Measurements from ENCODE around the gene IL13. TPM values are rescaled to one million over a fixed set of nuclear protein-coding genes. Genes with fewer than 3 reads are reported as not detected.
A peak's percentile ranks its signal among the peaks of the same experiment; 100 is the strongest.

IL13 gene
- total RNA-seq, 1 experiment from 2014 or later: not detected

DNA sequence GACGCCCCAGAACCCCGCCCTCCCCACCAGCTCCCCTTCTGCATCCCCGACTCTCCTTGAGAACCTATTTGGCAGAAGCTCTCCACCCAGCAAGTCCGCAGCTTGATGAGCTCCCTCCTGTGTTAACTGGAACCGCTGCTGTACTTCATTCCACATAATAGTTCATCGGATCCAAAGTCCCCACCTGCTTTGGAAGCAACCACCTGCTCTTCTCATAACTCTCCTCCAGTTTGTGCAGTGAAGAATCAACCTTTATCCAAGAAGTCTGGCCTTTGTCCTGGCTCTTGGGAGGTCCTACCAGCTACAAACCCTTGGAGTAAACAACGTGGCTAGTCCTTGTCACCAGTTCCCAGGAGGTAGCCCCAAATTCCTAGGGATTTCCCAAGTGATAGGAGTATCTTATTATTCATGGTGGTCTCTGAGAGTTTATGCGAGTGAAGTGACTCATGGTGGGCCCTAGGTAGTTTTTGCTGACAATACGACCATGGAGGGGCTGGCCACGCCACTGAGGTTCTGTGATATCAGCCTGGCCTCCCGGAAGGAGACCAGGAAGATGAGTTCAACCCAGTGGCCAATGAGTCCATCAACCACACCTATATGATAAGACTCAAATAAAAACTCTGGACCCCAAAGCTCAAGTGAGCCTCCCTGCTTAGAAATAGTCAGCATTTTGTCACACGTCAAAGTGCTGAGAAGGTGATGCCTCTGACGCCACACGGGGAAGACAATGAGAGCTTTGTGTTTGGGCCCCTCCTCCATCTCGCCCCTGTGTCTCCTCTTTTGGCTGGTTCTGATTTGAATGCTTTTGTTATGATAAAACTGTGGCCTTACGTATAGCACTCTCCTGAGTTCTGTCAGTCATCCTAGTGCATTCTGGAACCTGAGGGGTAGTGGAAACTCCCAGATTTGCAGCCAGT is 12.3 kb downstream of the IL13 start:
- no peak for DNase-seq (ENCODE audit: low spot score)

DNA sequence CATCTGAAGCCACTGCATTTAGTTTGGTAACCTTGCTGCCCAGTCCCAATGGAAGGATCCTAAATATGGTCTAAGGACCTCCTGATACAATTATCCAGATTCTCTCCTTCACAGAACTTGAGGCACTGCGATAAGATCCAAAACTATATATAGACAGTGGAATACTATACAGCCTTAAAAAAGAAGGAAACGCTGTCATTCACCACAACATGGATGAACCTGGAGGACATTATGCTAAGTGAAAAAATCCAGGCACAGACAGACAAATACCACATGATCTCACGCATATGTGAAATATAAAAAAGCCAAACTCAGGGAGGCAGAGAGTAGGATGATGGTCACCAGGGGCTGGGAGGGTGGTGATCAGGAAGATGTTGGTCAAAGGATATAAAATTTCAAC is 13.0 kb downstream of the IL13 start:
- no peak for DNase-seq (ENCODE audit: low spot score)

DNA sequence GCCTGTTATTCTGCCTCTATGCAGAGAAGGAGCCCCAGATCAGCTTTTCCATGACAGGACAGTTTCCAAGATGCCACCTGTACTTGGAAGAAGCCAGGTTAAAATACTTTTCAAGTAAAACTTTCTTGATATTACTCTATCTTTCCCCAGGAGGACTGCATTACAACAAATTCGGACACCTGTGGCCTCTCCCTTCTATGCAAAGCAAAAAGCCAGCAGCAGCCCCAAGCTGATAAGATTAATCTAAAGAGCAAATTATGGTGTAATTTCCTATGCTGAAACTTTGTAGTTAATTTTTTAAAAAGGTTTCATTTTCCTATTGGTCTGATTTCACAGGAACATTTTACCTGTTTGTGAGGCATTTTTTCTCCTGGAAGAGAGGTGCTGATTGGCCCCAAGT is 15.5 kb downstream of the IL13 start:
- DNase-seq (ENCODE audit: low spot score): no peak

DNA sequence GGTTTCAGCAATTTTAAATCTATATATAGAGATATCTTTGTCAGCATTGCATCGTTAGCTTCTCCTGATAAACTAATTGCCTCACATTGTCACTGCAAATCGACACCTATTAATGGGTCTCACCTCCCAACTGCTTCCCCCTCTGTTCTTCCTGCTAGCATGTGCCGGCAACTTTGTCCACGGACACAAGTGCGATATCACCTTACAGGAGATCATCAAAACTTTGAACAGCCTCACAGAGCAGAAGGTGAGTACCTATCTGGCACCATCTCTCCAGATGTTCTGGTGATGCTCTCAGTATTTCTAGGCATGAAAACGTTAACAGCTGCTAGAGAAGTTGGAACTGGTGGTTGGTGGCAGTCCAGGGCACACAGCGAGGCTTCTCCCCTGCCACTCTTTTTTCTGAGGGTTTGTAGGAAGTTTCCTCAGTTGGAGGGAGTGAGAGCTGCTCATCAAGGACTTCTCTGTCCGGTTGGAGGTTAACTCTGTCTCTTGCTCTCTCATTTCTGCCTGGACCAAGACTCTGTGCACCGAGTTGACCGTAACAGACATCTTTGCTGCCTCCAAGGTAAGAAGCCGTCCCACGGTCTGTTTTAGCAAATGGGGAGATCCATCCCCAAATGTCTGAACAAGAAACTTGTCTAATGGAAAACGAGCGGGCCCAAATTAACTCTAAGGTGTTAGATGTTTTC is 16.1 kb downstream of the IL13 start, which contains the start of gene IL4:
TSS of gene IL4 (plus strand) at position 51 of the 692 bp plus-strand sequence. CDS start at position 113, 62 bp downstream.
- DNase-seq (ENCODE audit: low spot score): no peak

DNA sequence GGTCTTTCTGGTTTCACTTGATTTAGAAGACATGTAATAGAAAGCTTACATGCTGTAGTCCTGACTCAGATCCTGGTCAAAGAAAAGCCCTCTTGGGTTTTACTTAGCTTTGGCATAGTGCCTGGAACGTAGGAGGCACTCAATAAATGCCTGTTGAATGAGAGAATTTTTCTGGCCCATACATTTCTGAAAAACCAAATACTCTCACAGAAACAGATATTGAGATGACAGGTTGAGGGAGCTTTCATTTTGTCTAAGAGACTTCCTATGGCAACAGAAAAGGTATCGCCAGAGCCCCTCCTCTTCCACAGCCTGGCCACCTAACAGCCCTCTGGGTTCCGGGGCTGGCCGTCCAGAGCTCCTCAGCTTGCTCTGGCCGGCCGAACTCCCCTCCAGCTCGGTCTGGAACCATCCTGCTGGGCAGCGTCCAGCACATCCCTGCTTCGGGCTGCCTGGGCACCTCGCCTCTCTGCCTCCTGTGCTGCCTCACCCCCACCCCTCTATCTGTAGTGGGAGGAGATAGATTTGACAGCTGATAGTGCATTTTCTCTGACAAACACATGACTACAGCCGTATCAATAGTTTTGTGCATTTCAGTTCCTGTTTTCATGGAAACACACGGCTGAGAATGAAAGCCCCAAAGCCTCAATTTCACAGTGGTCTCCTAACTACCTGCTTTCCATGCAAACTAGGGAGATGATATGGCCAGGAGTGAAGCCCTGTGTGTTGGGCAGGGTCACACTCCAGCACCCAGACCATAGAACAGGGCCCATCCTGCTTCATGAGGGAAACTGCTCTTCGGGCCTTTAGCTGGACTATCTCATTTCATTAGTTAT is 16.9 kb downstream of the IL13 start:
- DNase-seq (ENCODE audit: low spot score): peak; percentile 81

DNA sequence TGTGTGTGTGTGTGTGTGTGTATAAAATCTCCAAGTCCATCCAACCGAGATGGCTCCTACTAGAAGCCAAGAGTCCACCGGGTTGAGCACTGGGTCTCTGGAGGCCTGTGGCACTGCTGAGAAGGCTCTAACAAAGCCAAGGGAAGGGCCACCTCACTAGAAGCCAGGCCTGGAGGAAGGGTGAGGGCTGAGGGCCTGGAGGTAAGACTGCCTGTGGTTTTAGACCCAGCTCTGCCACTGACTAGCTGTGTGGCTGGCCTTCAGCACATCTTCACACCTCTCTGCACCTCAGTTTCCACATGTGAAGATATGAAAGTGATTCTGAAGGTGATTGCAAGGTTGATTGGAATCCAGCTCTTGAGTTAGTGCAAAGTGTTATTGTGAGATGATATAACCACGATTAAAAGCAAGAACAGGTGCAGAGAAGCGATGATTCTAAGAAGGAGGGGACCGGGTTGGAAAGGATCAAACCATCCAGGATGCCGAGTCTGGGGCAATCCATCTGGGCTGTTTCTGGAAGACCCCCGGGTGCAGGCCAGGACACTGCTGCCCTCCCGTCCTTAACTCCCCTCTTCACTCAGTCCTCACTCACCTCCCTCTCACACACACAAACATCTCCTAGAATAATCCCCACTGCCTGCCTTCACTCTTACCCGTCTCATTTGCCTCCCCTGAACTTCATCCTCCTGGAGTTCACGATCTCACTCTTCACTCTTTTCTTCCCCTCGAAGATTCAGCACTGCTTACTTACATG is 18.1 kb downstream of the IL13 start:
- DNase-seq (ENCODE audit: low spot score): no peak

DNA sequence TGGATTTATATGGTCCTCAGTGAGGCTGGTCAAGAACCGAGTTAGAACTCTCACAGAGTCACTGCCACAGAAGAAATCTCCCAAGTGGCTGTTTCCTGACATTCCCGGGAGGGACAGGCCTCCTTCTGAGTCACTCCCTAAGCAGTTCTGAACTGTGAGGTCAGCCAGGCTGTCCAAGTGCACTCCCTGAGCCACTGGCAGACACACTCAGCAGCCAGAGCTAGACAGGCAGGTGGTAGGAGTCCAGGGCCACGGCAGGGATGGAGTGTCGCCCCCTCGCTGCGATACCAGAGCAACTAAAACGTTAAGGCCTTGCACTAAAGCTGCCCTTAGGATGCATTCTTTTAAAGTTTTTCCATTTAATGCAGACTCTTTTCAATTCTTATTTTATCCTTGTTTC is 19.2 kb downstream of the IL13 start:
- peak; percentile 97 for DNase-seq (ENCODE audit: low spot score)

DNA sequence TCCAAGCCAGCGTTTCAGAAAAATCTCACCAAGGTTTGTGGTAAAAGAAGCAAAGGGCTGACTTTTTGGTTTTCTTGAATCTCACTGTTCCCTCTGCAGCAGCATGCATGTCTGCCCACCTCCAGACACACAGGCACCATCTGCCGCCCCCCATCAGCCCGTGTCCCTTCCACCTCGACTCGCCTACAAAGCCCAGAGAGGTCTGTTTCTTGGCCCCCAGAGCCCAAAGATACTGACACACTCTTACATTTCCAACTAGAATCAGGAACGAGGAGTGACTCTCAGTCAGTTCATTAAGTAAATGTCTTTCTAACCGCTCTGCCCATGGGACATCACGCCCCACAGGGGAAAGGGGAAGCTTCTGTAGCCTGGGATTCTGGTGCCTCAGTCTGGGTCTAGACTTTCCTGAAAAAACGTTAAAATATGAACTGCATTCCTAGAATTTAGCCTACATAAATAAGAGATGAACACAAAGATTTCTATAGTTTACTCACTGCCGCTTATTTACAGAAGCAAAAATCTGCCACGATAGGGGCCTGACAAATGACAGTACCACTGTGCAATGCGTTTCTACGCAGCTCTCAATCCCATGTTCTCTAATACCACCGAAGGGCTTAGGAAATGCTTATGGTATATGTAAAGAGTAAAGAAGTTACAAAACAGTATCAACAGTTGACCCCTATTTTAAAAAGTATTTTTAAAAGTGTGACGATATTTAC is 19.9 kb downstream of the IL13 start:
- DNase-seq (ENCODE audit: low spot score): no peak

DNA sequence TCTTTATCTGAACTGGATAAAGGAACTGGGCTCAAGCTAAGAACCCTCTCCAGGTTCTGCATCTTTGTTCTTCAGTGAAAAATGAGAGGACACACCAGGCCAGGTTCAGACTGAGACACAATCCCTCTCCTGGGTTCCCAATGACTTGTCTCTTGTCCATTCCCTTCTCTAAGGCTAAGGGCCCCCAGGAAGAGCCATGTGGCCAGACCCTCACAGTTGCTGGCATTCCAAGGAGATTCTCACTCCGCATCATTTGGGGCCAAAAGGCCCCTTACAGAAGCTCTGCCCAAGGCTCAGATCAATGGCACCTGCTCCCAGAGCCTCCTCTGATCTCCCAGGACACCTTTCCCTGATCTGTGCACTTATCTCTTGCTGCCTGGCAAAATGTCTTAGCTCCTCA is 20.8 kb downstream of the IL13 start:
- DNase-seq (ENCODE audit: low spot score): no peak

DNA sequence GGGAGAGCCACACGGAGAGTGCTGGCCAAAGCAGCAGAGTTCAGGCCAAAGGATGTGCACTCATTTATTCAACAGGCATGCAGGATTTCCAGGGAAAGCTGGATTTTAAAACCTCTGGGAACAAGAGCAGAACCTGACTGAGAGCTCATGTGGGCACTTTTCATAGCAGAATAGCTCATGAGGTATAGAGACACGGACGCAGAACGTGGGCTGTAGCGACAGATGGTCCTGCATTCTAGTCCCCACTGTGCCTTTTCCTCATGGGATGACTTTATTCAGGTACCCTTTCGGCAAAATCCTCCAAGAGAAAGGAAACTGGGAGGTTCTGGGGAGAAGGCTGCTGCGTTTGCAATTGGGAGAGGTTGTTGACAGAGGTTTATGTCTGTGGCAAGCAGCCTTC is 21.2 kb downstream of the IL13 start:
- DNase-seq (ENCODE audit: low spot score): no peak

DNA sequence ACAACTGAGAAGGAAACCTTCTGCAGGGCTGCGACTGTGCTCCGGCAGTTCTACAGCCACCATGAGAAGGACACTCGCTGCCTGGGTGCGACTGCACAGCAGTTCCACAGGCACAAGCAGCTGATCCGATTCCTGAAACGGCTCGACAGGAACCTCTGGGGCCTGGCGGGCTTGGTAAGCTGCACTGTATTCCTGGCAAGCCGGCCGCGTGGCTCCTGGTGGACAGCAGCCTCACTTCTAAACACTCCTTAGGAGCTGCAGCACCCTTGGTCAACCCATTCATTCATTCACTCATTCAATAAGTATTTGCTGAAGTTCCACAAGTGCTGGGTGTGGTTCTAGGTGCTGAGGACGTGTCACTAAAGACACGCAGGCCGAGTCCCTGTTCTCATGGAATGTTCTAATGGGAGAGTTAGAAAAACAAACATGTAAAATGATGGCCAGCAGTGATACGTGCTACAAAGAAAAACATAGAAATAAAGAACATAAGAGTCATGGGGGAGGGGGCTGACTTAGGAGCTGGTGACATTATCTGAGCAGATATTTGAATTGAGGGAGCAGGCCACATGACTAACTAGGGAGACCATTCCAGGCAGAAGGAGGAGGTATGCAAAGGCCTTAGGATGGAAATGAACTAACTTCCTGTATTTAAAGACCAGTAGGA is 21.9 kb downstream of the IL13 start:
- no peak for DNase-seq (ENCODE audit: low spot score)

DNA sequence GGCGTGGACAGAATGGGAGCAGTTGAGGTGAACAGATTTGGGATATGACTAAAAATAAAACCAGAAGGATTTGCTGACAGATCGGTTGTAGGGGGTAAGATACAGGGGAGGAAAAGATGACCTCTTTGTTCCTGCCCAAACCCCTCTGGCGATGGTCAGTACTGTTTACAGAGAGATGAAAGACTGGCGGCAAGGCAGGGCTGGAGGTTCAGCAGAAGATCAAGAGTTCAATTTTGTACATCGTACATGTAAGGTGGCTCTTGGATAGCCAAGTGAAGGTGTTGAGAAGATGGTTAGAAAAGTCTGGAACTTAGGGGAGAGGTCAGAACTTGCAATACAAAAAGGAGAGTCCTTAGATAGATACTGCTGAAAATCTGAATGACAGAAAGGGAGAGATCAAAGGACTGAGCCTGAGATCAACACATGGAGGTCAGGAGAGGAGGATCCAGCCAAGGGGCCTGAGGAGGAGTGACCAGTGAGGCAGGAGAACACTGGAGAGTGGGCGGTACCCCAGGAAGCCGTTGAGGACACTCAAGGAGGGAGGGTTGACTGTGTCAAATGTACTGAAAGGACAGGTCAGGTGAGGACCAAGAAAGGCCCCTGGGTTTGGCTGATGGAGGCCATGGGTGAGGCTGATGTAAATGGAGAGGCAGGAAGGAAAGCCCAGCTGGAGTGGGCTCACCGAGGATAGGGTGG is 23.0 kb downstream of the IL13 start:
- no peak for DNase-seq (ENCODE audit: low spot score)

DNA sequence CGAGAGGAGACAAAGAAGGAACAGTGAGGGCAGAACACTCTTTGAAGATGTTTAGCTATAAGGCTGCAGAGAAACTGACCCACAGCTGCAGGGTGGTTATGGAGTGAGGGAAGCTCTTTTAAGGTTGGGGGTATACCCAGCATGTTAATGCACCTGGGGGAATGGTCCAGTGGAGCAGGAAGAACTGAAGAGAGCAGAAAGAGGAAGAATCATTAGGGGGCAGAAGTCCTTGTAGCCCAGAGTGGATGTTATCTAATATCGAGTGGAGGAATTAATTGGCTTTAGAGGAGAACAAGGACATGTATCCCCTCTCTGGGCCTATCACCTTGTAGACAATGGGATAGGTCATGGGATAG is 23.5 kb downstream of the IL13 start:
- DNase-seq (ENCODE audit: low spot score): no peak

DNA sequence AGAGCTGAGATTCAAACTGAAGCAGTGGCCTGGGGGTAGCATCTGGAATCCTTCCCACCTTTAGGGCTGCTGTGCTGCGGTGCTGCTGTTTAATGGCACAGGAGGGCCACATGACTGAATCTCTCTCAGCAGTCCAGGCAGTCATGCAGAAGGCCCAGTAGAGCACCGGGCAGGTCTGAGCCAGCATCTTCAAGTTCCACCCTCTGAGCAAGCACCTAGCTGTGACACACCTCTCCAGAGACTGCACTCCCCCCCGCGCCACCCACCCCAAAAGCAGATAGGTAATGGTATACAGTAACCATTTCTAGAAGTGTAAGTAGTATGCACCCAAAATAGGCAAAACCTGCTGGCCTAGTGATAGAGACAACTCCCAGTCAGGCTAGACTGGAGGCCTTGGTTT is 24.0 kb downstream of the IL13 start:
- DNase-seq (ENCODE audit: low spot score): no peak

DNA sequence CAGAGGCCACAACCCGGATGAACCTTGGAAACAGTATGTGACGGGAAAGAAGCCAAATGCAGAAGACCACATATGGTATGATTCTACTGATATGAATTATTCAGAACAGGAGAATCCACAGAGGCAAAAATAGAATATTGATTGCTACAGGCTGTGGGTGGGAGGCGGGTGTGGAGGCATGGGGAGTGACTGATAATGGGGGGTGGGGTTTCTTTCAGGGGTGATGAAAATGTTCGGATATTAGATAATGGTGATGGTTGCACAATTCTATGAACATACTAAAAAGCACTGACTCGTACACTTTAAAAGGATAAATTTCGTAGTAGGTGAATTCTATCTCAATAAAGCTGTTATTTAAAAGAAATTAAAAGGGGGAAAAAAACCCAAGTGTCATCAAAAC is 26.5 kb downstream of the IL13 start:
- no peak for DNase-seq (ENCODE audit: low spot score)

DNA sequence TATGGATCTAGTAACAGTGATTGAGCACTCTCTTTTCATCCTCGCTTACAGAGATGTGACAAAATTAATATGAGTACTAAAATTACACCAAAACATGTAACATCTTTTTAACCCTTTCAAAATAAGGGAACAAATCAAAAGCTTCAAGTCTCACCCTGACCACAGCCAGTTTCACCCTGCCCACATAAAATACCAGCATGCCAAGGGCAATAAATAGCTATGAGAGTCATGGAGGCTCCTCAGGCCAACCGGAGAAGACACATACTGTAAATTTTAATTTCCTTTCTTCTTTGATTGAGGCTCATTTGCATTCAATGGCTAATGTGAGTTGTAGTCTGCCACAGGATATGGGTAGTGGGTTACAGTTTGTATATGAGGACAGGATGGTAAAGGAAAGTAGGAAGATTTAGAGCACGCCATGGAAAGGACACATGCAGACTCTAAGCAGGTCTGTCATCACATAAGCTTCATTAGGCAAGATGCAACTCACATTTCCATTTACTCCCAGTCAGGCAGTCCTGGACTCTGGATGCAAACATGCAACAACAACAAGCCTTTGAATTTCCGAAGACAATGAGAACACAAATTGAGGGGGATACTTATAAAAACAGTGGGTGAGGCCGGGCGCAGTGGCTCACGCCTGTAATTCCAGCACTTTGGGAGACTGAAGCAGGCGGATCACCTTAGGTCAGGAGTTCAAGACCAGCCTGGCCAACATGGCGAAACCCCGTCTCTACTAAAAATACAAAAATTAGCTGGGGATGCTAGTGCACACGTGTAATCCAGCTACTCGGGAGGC is 27.1 kb downstream of the IL13 start:
- no peak for DNase-seq (ENCODE audit: low spot score)

DNA sequence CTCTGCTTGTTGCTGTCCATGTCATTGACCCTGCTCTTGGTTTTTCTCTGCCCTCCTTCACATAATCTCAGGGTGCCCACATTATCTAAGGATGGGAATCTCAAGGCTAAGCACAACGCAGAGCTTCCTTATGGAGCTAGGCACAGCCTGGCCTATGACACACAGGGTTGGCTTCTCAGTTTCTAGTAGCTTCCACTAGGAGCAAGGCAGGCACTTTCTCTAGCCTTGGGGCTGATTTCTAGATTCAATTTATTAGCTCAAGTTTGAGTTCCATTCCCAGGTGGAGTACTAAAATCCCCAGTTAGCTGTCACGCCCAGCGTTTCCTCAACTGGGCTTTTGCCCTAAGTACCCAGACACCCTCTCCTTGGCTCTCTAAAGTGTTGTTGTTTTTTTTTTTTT is 28.2 kb downstream of the IL13 start:
- DNase-seq (ENCODE audit: low spot score): no peak

DNA sequence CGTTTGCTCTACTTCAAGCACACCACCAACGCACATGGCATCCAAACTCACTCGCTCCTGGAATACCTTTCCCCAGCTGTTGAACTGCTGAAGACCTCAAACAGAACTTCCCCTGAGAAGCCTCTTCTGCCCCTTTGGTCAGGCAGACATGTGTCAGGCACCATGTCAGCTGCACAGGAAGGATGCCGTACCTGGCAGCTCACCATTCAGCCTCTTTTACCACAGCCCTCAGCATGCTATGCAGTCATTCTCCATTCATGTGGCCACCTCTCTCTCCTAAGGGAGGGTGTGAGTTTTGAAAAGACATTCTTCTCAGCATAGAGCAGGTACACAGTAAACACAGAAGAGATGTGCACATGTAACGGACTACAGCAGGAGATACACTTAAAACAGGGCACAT is 30.0 kb downstream of the IL13 start:
- DNase-seq (ENCODE audit: low spot score): no peak

Data from A172 (cell line).